GM23338 (cell line): ENCODE data around the gene NPR2. TPM values are rescaled to one million over a fixed set of nuclear protein-coding genes. Genes with fewer than 3 reads are reported as not detected.

Experiments
- ATAC-seq: fragments of 200-7000 bp; cut with Tn5 transposase; 3 replicates; pipeline ENCODE4 v1.9.1; 2020
- DNase-seq: peaks from one replicate; pipeline ENCODE4 v3.0.0-alpha.2; 2015; ENCODE audit warnings: low spot score
- H2AFZ ChIP-seq: fragments of 200-600 bp; sonication (generic); 2 replicates; pipeline ENCODE4 v1.8.0; 2016; ENCODE audit warnings: antibody characterized with exemption, mild to moderate bottlenecking, moderate library complexity
- H3F3A ChIP-seq: fragments of 200-600 bp; sonication (generic); replicated peaks from 2 replicates; pipeline ENCODE4 v1.8.0; 2017; ENCODE audit warnings: antibody characterized with exemption, mixed run types, low read depth
- H3K27ac ChIP-seq: fragments of 200-600 bp; sonication (generic); 2 replicates; pipeline ENCODE4 v1.6.1; 2016; ENCODE audit warnings: low read depth
- H3K27me3 ChIP-seq: fragments of 200-600 bp; sonication (generic); 2 replicates; pipeline ENCODE4 v1.8.0; 2016; ENCODE audit warnings: mild to moderate bottlenecking, mixed run types, moderate library complexity; ENCODE audit not compliant: insufficient read depth
- H3K36me3 ChIP-seq: fragments of 200-600 bp; sonication (generic); 2 replicates; pipeline ENCODE4 v1.8.0; 2016; ENCODE audit warnings: mild to moderate bottlenecking; ENCODE audit not compliant: insufficient read depth
- H3K4me1 ChIP-seq: fragments of 200-600 bp; sonication (generic); 2 replicates; pipeline ENCODE4 v1.8.0; 2016; ENCODE audit warnings: mild to moderate bottlenecking, moderate library complexity; ENCODE audit not compliant: insufficient read depth
- H3K4me2 ChIP-seq: fragments of 200-600 bp; sonication (generic); 2 replicates; pipeline ENCODE4 v1.7.1; 2017; ENCODE audit warnings: mixed run types
- H3K4me3 ChIP-seq: fragments of 200-600 bp; sonication (generic); 2 replicates; pipeline ENCODE4 v1.6.1; 2016; ENCODE audit warnings: mixed run types
- H3K79me2 ChIP-seq: fragments of 200-600 bp; sonication (generic); replicated peaks from 2 replicates; pipeline ENCODE4 v1.8.0; 2017; ENCODE audit warnings: mild to moderate bottlenecking; ENCODE audit not compliant: insufficient read depth
- H3K9me2 ChIP-seq: fragments of 200-600 bp; sonication (generic); 2 replicates; pipeline ENCODE4 v1.8.0; 2017; ENCODE audit not compliant: insufficient read depth
- H4K20me1 ChIP-seq: fragments of 200-600 bp; sonication (generic); replicated peaks from 2 replicates; pipeline ENCODE4 v1.8.0; 2017; ENCODE audit warnings: mild to moderate bottlenecking; ENCODE audit not compliant: insufficient read depth
- H3K27ac Mint-ChIP-seq: 2 replicates; pipeline ENCODE4 v1.8.0; 2020; ENCODE audit warnings: inconsistent platforms, mild to moderate bottlenecking, moderate library complexity, mixed read lengths
- H3K27me3 Mint-ChIP-seq: 3 replicates; pipeline ENCODE4 v1.8.0; 2022; ENCODE audit warnings: low read depth, mild to moderate bottlenecking, moderate library complexity, mixed read lengths, inconsistent platforms; ENCODE audit not compliant: insufficient read depth, poor library complexity
- H3K36me3 Mint-ChIP-seq: 3 replicates; pipeline ENCODE4 v1.8.0; 2021; ENCODE audit warnings: low read depth, mild to moderate bottlenecking, inconsistent platforms, moderate library complexity, mixed read lengths
- H3K4me1 Mint-ChIP-seq: 3 replicates; pipeline ENCODE4 v1.8.0; 2020; ENCODE audit warnings: mild to moderate bottlenecking, inconsistent platforms, mixed read lengths
- H3K4me3 Mint-ChIP-seq: 3 replicates; pipeline ENCODE4 v1.8.0; 2021; ENCODE audit warnings: moderate library complexity, mild to moderate bottlenecking, inconsistent platforms, mixed read lengths
- H3K9me3 Mint-ChIP-seq: 3 replicates; pipeline ENCODE4 v1.8.0; 2020; ENCODE audit warnings: moderate library complexity, mild to moderate bottlenecking, inconsistent platforms, mixed read lengths
- EZH2 ChIP-seq: fragments of 200-600 bp; sonication (generic); IDR thresholded peaks from one replicate; pipeline ENCODE4 v1.8.0; 2017; ENCODE audit warnings: antibody characterized with exemption, mild to moderate bottlenecking, low read depth; ENCODE audit not compliant: unreplicated experiment
- EZH2phosphoT487 ChIP-seq: fragments of 200-600 bp; sonication (generic); IDR thresholded peaks from one replicate; pipeline ENCODE4 v1.8.1; 2018; ENCODE audit warnings: antibody characterized with exemption; ENCODE audit not compliant: unreplicated experiment
- NANOG ChIP-seq: IDR thresholded peaks from 2 replicates; pipeline ENCODE4 v1.6.1; 2016; ENCODE audit warnings: antibody characterized with exemption, borderline replicate concordance
- POLR2AphosphoS5 ChIP-seq: IDR thresholded peaks from 2 replicates; pipeline ENCODE4 v1.6.1; 2016; ENCODE audit warnings: antibody characterized with exemption, low read depth
- REST ChIP-seq: IDR thresholded peaks from one replicate; pipeline ENCODE4 v1.6.1; 2018; ENCODE audit warnings: antibody characterized with exemption; ENCODE audit not compliant: unreplicated experiment
- STAT1 ChIP-seq: IDR thresholded peaks from one replicate; pipeline ENCODE4 v1.6.1; 2016; ENCODE audit warnings: antibody characterized with exemption; ENCODE audit not compliant: unreplicated experiment
- ZNF114 ChIP-seq: fragments of 250-450 bp; sonication (Bioruptor Pico); IDR thresholded peaks from 2 replicates; pipeline ENCODE4 v1.5.0; 2020; ENCODE audit warnings: mild to moderate bottlenecking, moderate library complexity
- ZNF331 ChIP-seq: fragments of 250-450 bp; sonication (Bioruptor Pico); IDR thresholded peaks from 2 replicates; pipeline ENCODE4 v1.5.0; 2020; ENCODE audit warnings: low read depth, mild to moderate bottlenecking, moderate library complexity
- ZNF462 ChIP-seq: fragments of 250-450 bp; sonication (Bioruptor Pico); IDR thresholded peaks from 2 replicates; pipeline ENCODE4 v1.5.0; 2020; ENCODE audit warnings: mild to moderate bottlenecking, moderate library complexity
- polyA plus RNA-seq: library from polyadenylated mRNA; unstranded; fragments of >200 nt; fragmentation: Nextera tagmentation; extraction: Ambion mirVana; gene quantifications from 2 replicates; pipeline ENCODE4 v1.2.1, GENCODE V29; 2016
- total RNA-seq: library from RNA; depleted of rRNA; stranded (reverse); fragments of >200 nt; shearing (Covaris generic); gene quantifications from 2 replicates; pipeline ENCODE4 v1.2.3, GENCODE V29; 2014
- TF ChIP-seq, protein P1 (sequence below): IDR thresholded peaks from 2 replicates; pipeline ENCODE4 v1.6.1; 2016; ENCODE audit warnings: antibody characterized with exemption

The NPR2 gene
- total and polyA plus RNA-seq, 2 experiments from 2014 or later = 9.0 to 14.4 TPM

GRCh38 chr9:35771534-35771933, 19.9 kb upstream of the NPR2 start:
- Histone ChIP-seq H3K9me2 (no peaks in the 10 kb centered on the region), H3K36me3 (no peaks in the 10 kb centered on the region), H2AFZ (no peak overlapping the region), H4K20me1 (peaks cover 3% of the 10 kb centered on the region; the same call in 1 of the 2 replicates), H3K79me2 (peaks cover 4% of the 10 kb centered on the region; the same call in 1 of the 2 replicates), H3K27ac (no peak overlapping the region), H3K4me3 (no peak overlapping the region), H3F3A (0 out of 2 replicates have a peak, but pooled peaks cover 4% of the 10 kb centered on the region), H3K4me2 (no peak overlapping the region), H3K4me1 (peaks cover 16% of the 10 kb centered on the region), H3K27me3 (no peaks in the 10 kb centered on the region)
- no peak overlapping the region for H3K27ac Mint-ChIP-seq
- no peak for ATAC-seq
- peaks cover 16% of the 10 kb centered on the region for H3K4me1 Mint-ChIP-seq
- TF ChIP-seq ZNF114 (CRISPR knock-in tag) (no peak), EZH2phosphoT487 (no peak), REST (no peak), ZNF331 (CRISPR knock-in tag) (no peak), ZNF462 (CRISPR knock-in tag) (no peak), POLR2AphosphoS5 (no peak), EZH2 (no peak), NANOG (no peak), STAT1 (no peak)
- TF ChIP-seq, protein P1, sequence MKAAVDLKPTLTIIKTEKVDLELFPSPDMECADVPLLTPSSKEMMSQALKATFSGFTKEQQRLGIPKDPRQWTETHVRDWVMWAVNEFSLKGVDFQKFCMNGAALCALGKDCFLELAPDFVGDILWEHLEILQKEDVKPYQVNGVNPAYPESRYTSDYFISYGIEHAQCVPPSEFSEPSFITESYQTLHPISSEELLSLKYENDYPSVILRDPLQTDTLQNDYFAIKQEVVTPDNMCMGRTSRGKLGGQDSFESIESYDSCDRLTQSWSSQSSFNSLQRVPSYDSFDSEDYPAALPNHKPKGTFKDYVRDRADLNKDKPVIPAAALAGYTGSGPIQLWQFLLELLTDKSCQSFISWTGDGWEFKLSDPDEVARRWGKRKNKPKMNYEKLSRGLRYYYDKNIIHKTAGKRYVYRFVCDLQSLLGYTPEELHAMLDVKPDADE = no peak
- DNase-seq = no peak
- H3K27me3 Mint-ChIP-seq = no peaks in the 10 kb centered on the region
- no peaks in the 10 kb centered on the region for H3K9me3 Mint-ChIP-seq
- H3K4me3 Mint-ChIP-seq = no peak overlapping the region
- H3K36me3 Mint-ChIP-seq = no peaks in the 10 kb centered on the region
